SK-N-SH (cell line): Measurements from ENCODE around the gene SYNGR4.

Experiments
- GABPA ChIP-seq: IDR thresholded peaks from 2 replicates; pipeline ENCODE4 v1.4.0; 2012; ENCODE audit warnings: low read depth, mild to moderate bottlenecking
- MAX ChIP-seq: IDR thresholded peaks from 2 replicates; pipeline ENCODE4 v1.4.0; 2012; ENCODE audit warnings: low read depth
- MXI1 ChIP-seq: IDR thresholded peaks from 2 replicates; pipeline ENCODE4 v1.6.1; 2012; ENCODE audit warnings: mild to moderate bottlenecking, low read depth, low read length, improper control_type of control experiment
- TF ChIP-seq, protein P1 (sequence below): fragments of 200-600 bp; sonication (generic); IDR thresholded peaks from 2 replicates; pipeline ENCODE4 v1.6.1; 2017; ENCODE audit warnings: antibody characterized with exemption, mild to moderate bottlenecking, moderate library complexity

- TF ChIP-seq GABPA = no peak
- TF ChIP-seq, protein P1, sequence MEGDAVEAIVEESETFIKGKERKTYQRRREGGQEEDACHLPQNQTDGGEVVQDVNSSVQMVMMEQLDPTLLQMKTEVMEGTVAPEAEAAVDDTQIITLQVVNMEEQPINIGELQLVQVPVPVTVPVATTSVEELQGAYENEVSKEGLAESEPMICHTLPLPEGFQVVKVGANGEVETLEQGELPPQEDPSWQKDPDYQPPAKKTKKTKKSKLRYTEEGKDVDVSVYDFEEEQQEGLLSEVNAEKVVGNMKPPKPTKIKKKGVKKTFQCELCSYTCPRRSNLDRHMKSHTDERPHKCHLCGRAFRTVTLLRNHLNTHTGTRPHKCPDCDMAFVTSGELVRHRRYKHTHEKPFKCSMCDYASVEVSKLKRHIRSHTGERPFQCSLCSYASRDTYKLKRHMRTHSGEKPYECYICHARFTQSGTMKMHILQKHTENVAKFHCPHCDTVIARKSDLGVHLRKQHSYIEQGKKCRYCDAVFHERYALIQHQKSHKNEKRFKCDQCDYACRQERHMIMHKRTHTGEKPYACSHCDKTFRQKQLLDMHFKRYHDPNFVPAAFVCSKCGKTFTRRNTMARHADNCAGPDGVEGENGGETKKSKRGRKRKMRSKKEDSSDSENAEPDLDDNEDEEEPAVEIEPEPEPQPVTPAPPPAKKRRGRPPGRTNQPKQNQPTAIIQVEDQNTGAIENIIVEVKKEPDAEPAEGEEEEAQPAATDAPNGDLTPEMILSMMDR = no peak
- TF ChIP-seq MXI1 = no peak
- TF ChIP-seq MAX = no peak
Observed at GRCh38 chr19:48354332-48354992, 9.7 kb upstream of the SYNGR4 start.
